Mucosa of descending colon (tissue), 3 donors: Measurements from ENCODE around the gene PPP6R2. TPM values are rescaled to one million over a fixed set of nuclear protein-coding genes. Genes with fewer than 3 reads are reported as not detected.

Source experiments
- ATAC-seq: fragments of 200-7000 bp; cut with Tn5 transposase; one replicate; pipeline ENCODE4 v1.9.1; 2020; ENCODE audit warnings: mild to moderate bottlenecking, moderate library complexity
- DNase-seq, 3 donors: peaks; one replicate each; pipeline ENCODE4 v3.0.0-alpha.2; 2020
- H3K36me3 ChIP-seq: fragments of 200-600 bp; one replicate; pipeline ENCODE4 v1.8.0; 2021; ENCODE audit warnings: low read depth, mild to moderate bottlenecking
- H3K4me1 ChIP-seq: fragments of 200-600 bp; one replicate; pipeline ENCODE4 v1.8.0; 2021; ENCODE audit warnings: low read depth, mild to moderate bottlenecking
- H3K4me3 ChIP-seq: fragments of 200-600 bp; one replicate; pipeline ENCODE4 v1.8.0; 2021; ENCODE audit warnings: mild to moderate bottlenecking
- H3K9me3 ChIP-seq: fragments of 200-600 bp; one replicate; pipeline ENCODE4 v1.8.0; 2021; ENCODE audit warnings: mild to moderate bottlenecking
- intact Hi-C, 2 donors: fragments of 100-400 bp; cut with DNase I in 1 of 2; cut with micrococcal nuclease in 1 of 2; formaldehyde crosslinking; loops; one replicate each; pipeline versions ENCODE4 v1.11.0 to v1.11.1; 2022; cut with DNase I, micrococcal nuclease
- total RNA-seq, 3 donors: library from RNA; stranded (reverse); fragmentation: NEBNext Ultra II Directional in 2 of 3; extraction: Animal tissue kit (Norgen Biotek cat#: 25700) in 2 of 3; gene quantifications; one replicate each; pipeline versions ENCODE4 v1.2.1 to v1.2.4, GENCODE V29; 2021 to 2023
- TF ChIP-seq, protein P1 (sequence below): fragments of 200-600 bp; IDR thresholded peaks from one replicate; pipeline ENCODE4 v1.8.0; 2022; ENCODE audit warnings: antibody characterized with exemption, mild to moderate bottlenecking
- donor health status: DM: no; HTN: no; CAD: no; lungs with moderate emphysema.
- donor health status: DM: no; HTN: no; CAD: no.
- donor health status: DM: no; HTN: yes; CAD: no.

Gene PPP6R2
- total RNA-seq, 3 donors from 2014 or later: 54.3 to 61.7 (median 58.8) TPM

DNA sequence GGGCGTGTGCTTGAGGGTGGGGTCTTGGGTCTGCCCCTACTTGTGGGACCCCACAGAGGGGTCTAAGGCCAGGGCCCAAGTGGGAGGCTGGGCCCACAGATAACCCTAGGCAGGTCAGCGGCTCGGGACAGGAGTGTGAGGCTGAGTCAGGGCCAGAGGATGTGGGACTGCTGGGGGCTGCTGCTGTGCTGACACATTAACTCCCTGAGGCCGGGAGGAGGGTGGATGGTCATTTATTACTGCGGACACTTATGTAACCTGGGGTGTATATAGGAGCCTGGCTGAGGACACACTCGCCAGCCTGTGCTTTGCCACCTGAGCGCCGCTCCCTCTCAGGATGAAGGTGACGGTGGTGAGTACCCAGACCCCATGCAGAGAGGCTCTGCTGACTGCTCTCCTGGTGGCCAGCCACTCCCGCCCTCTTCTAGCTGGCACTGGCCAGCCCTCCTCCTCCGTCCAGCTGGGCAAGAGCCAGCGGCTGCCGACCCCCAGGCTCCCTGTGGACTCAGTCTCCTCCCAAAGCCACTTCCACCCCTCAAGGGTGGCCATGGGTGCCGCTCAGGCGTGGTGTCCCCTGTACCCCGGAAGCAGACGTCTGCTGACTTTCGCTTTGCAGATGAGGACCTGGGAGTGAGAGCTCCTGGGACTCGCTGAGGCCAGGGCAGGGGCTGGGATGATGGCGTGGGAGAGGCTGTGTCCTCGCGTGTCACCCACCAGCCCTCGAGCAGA, 143.6 kb downstream of the PPP6R2 start, which contains the start of gene MIOX:
MIOX (plus strand) TSS at position 299 of the 729 bp plus-strand sequence; CDS start at position 338, 39 bp downstream.
- DNase-seq (peak in 2 of 3 donors; percentile 18 to 47), ATAC-seq (no peak)
- no peaks in the 10 kb centered on the region for H3K36me3 ChIP-seq
- H3K9me3 ChIP-seq: no peaks in the 10 kb centered on the region
- TF ChIP-seq, protein P1, sequence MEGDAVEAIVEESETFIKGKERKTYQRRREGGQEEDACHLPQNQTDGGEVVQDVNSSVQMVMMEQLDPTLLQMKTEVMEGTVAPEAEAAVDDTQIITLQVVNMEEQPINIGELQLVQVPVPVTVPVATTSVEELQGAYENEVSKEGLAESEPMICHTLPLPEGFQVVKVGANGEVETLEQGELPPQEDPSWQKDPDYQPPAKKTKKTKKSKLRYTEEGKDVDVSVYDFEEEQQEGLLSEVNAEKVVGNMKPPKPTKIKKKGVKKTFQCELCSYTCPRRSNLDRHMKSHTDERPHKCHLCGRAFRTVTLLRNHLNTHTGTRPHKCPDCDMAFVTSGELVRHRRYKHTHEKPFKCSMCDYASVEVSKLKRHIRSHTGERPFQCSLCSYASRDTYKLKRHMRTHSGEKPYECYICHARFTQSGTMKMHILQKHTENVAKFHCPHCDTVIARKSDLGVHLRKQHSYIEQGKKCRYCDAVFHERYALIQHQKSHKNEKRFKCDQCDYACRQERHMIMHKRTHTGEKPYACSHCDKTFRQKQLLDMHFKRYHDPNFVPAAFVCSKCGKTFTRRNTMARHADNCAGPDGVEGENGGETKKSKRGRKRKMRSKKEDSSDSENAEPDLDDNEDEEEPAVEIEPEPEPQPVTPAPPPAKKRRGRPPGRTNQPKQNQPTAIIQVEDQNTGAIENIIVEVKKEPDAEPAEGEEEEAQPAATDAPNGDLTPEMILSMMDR: no peak
- peaks cover 19% of the 10 kb centered on the region for H3K4me1 ChIP-seq
- intact Hi-C loops: no loop called here
- no peak within 1 kb of the TSS for H3K4me3 ChIP-seq

DNA sequence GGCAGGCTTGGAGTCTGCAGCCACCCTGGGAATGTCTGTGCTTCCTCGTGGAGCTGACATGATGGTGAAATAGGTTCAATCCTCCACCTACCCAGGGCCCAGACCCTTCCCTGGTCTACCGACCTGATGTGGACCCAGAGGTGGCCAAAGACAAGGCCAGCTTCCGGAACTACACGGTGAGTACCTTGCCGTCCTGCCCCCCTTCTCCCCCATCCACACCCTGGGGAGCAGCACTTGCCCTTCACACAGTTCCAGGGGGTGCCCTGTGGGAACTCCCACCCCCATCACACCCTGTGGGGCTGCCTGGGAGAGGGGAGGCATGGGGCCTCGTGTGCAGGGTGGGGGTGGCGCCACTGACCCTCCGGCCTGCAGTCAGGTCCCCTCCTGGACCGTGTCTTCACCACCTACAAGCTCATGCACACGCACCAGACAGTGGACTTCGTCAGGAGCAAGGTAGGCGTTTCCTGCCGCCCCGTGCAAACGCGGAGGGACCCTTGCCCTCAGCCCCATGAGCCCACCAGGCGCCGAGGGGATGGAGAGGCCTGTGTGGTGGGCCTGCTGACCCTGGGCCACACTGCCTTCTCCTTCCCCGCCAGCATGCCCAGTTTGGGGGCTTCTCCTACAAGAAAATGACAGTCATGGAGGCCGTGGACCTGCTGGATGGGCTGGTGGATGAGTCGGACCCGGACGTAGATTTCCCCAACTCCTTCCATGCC, 144.3 kb downstream of the PPP6R2 start:
- Histone ChIP-seq H3K36me3 (no peaks in the 10 kb centered on the region), H3K9me3 (no peaks in the 10 kb centered on the region), H3K4me1 (peaks cover 12% of the 10 kb centered on the region), H3K4me3 (no peak overlapping the region)
- no peak for ATAC-seq
- intact Hi-C loops: no loop called here
- peak in 2 of 3 donors; percentile 21 to 39 for DNase-seq
- TF ChIP-seq, protein P1: no peak

DNA sequence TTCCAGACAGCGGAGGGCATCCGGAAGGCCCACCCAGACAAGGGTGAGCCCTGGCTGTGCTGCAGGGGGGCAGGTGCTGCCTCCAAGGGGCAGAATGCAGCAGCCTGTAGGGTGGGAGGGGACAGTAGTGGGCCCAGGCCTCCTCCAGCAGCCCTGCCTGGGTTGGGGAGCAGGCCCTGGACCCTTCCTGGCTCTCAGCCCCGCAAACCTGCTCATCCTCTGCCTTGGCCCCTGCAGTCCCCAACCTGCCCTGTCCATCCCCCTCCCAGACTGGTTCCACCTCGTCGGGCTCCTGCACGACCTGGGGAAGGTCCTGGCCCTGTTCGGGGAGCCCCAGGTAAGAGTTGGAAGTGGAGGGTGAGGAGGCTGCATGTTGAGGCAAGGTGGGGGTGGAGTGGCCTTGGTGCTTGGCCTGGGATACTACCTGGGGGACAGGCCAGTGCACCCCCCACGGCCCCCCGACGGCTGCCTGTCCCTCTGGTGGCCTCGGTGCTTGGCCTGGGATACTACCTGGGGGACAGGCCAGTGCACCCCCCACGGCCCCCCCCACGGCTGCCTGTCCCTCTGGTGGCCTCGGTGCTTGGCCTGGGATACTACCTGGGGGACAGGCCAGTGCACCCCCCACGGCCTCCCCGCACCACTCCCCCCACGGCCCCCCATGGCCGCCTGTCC, 145.0 kb downstream of the PPP6R2 start:
- no peaks in the 10 kb centered on the region for H3K36me3 ChIP-seq
- DNase-seq (peak in 1 of 3 donors; percentile 41), ATAC-seq (no peak)
- H3K9me3 ChIP-seq: no peaks in the 10 kb centered on the region
- peaks cover 12% of the 10 kb centered on the region for H3K4me1 ChIP-seq
- no peak overlapping the region for H3K4me3 ChIP-seq
- intact Hi-C loops: no loop called here
- TF ChIP-seq, protein P1: no peak

DNA sequence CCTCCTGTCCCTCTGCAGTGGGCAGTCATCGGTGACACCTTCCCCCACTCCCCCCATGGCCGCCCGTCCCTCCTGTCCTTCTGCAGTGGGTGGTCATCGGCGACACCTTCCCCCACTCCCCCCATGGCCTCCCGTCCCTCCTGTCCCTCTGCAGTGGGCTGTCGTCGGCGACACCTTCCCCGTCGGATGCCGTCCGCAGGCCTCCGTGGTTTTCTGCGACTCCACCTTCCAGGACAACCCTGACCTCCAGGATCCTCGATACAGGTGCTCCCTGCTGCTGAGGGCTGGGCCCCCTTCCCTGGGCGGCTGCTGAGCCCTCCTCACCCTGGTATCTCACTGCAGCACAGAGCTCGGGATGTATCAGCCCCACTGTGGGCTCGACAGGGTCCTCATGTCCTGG, 145.8 kb downstream of the PPP6R2 start:
- ATAC-seq: no peak
- peaks cover 8% of the 10 kb centered on the region for H3K4me1 ChIP-seq
- H3K4me3 ChIP-seq: no peak overlapping the region
- DNase-seq: no peak
- H3K9me3 ChIP-seq: no peaks in the 10 kb centered on the region
- intact Hi-C loops: no loop called here
- TF ChIP-seq, protein P1: no peak
- H3K36me3 ChIP-seq: no peaks in the 10 kb centered on the region

DNA sequence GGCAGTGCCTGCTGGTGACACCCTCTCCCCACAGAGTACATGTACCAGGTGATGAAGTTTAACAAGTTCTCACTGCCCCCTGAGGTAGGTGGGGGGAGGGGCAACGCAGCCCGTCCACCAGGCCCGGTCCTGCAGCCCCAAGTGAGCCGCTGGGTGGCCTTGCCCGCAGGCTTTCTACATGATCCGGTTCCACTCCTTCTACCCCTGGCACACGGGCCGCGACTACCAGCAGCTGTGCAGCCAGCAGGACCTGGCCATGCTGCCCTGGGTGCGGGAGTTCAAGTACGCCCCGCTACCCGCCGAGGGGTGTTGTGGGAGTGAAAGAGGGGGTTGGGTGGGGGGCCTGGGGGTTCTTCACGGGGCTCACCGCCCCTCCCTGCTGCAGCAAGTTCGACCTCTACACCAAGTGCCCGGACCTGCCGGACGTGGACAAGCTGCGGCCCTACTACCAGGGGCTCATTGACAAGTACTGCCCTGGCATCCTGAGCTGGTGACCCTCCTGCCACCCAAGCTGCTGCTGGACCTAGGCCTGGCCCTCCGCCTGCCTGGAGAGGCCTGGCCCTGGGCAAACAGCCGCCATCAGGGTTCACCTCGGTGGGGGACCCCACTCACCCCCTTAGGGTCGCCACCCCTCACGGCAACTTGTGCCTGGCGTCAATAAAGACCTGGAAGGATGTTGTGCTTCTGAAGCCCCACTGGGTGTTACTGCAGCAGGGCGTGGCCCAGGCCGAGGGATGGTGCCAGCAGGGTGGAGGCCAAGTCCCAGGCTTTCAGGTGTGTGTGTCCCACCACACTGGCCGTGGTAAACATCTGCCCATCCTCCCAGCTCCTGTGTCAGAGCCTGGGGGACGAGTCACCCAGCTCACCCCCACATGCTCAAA, 146.5 kb downstream of the PPP6R2 start:
- Histone ChIP-seq H3K4me3 (no peak overlapping the region), H3K4me1 (peaks cover 1% of the 10 kb centered on the region), H3K36me3 (no peaks in the 10 kb centered on the region), H3K9me3 (no peaks in the 10 kb centered on the region)
- TF ChIP-seq, protein P1: no peak
- intact Hi-C loops: loop anchor here in 1 of 2 donors (10.0 kb wide), 1 partner anchor 245 kb away; the partner anchor contains the start of gene TUBGCP6
- peak in 1 of 3 donors; percentile 46 for DNase-seq
- no peak for ATAC-seq
